ENCODE measurements around the gene OSM.

GRCh38 chr22:30301995-30302809 lies 35.6 kb upstream of the OSM start:
- TF ChIP-seq CTCF (IDR thresholded peaks at IDR 0.05; ENCODE audit: low read length) (no peak), EZH2 (optimal IDR thresholded peaks at IDR 0.05; ENCODE audit: low read depth, low read length) (no peak), EZH2phosphoT487 (IDR thresholded peaks at IDR 0.05; ENCODE audit: low read length) (no peak)
